Neural progenitor cell (in vitro differentiated cells): ENCODE results near the gene TNIK. TPM values are rescaled to one million over a fixed set of nuclear protein-coding genes. Genes with fewer than 3 reads are reported as not detected.

Source experiments
- DNase-seq: peaks from one replicate; pipeline ENCODE4 v3.0.0-alpha.2; 2016; ENCODE audit warnings: low spot score
- H2AFZ ChIP-seq: fragments of 200-600 bp; sonication (generic); replicated peaks from 2 replicates; pipeline ENCODE4 v1.6.1; 2016; ENCODE audit warnings: antibody characterized with exemption
- H3F3A ChIP-seq: fragments of 200-600 bp; sonication (generic); 2 replicates; pipeline ENCODE4 v1.6.1; 2016; ENCODE audit warnings: antibody characterized with exemption, low read depth
- H3K27ac ChIP-seq: fragments of 200-600 bp; sonication (generic); 2 replicates; pipeline ENCODE4 v1.5.1; 2016; ENCODE audit warnings: mild to moderate bottlenecking
- H3K27me3 ChIP-seq: fragments of 200-600 bp; sonication (generic); 2 replicates; pipeline ENCODE4 v1.6.1; 2016; ENCODE audit warnings: mild to moderate bottlenecking, moderate library complexity
- H3K36me3 ChIP-seq: fragments of 200-600 bp; sonication (generic); 2 replicates; pipeline ENCODE4 v1.5.1; 2016
- H3K4me1 ChIP-seq: fragments of 200-600 bp; sonication (generic); 2 replicates; pipeline ENCODE4 v1.6.1; 2016; ENCODE audit warnings: mixed run types
- H3K4me2 ChIP-seq: fragments of 200-600 bp; sonication (generic); 2 replicates; pipeline ENCODE4 v1.6.1; 2016
- H3K4me3 ChIP-seq: fragments of 200-600 bp; sonication (generic); 2 replicates; pipeline ENCODE4 v1.5.1; 2016
- H3K79me2 ChIP-seq: fragments of 200-600 bp; sonication (generic); 2 replicates; pipeline ENCODE4 v1.6.1; 2016; ENCODE audit warnings: low read depth
- H3K9ac ChIP-seq: fragments of 200-600 bp; sonication (generic); 2 replicates; pipeline ENCODE4 v1.6.1; 2016
- H3K9me3 ChIP-seq: fragments of 200-600 bp; sonication (generic); 2 replicates; pipeline ENCODE4 v1.5.1; 2016; ENCODE audit warnings: low read depth
- H4K20me1 ChIP-seq: fragments of 200-600 bp; sonication (generic); 2 replicates; pipeline ENCODE4 v1.6.1; 2016; ENCODE audit warnings: low read depth
- H3K27ac Mint-ChIP-seq: 3 replicates; pipeline ENCODE4 v1.8.0; 2021; ENCODE audit warnings: mixed read lengths
- H3K27me3 Mint-ChIP-seq: 2 replicates; pipeline ENCODE4 v1.8.0; 2022; ENCODE audit warnings: low read depth, mild to moderate bottlenecking, inconsistent platforms, moderate library complexity, mixed read lengths; ENCODE audit not compliant: insufficient read depth
- H3K36me3 Mint-ChIP-seq: 3 replicates; pipeline ENCODE4 v1.8.0; 2021; ENCODE audit warnings: mixed read lengths
- H3K4me1 Mint-ChIP-seq: 3 replicates; pipeline ENCODE4 v1.8.0; 2021; ENCODE audit warnings: mixed read lengths
- H3K4me3 Mint-ChIP-seq: 3 replicates; pipeline ENCODE4 v1.8.0; 2021; ENCODE audit warnings: mild to moderate bottlenecking, moderate library complexity, mixed read lengths
- H3K9me3 Mint-ChIP-seq: 3 replicates; pipeline ENCODE4 v1.8.0; 2020; ENCODE audit warnings: mixed read lengths
- CTCF ChIP-seq: fragments of 200-600 bp; sonication (generic); IDR thresholded peaks from 2 replicates; pipeline ENCODE4 v1.5.1; 2017; ENCODE audit warnings: antibody characterized with exemption, mild to moderate bottlenecking
- EZH2 ChIP-seq: fragments of 200-600 bp; sonication (generic); IDR thresholded peaks from 2 replicates; pipeline ENCODE4 v1.6.1; 2017; ENCODE audit warnings: antibody characterized with exemption, mild to moderate bottlenecking, moderate library complexity
- EZH2phosphoT487 ChIP-seq: fragments of 200-600 bp; sonication (generic); IDR thresholded peaks from 2 replicates; pipeline ENCODE4 v1.6.1; 2017; ENCODE audit warnings: antibody characterized with exemption
- total RNA-seq: library from RNA; depleted of rRNA; stranded (reverse); fragments of >200 nt; gene quantifications from 2 replicates; pipeline ENCODE4 v1.2.3, GENCODE V29; 2015; ENCODE audit warnings: low replicate concordance

Gene TNIK
- total RNA-seq, 1 donor from 2014 or later, result 3.0 TPM

GRCh38 chr3:171173736-171174135, 286.5 kb downstream of the TNIK start:
- Histone ChIP-seq H3K36me3 (no peaks in the 10 kb centered on the region), H3K27ac (no peak overlapping the region), H3K27me3 (no peaks in the 10 kb centered on the region), H2AFZ (peak overlapping the region; percentile 69), H3K9me3 (no peaks in the 10 kb centered on the region), H3F3A (no peaks in the 10 kb centered on the region), H3K4me2 (no peak overlapping the region), H3K9ac (no peak overlapping the region), H3K79me2 (no peaks in the 10 kb centered on the region), H3K4me3 (no peak overlapping the region), H4K20me1 (no peaks in the 10 kb centered on the region), H3K4me1 (peaks cover 21% of the 10 kb centered on the region)
- H3K9me3 Mint-ChIP-seq, result no peaks in the 10 kb centered on the region
- H3K4me1 Mint-ChIP-seq, result peaks cover 19% of the 10 kb centered on the region
- peak; percentile 35 for DNase-seq
- no peaks in the 10 kb centered on the region for H3K27me3 Mint-ChIP-seq
- no peak for TF ChIP-seq EZH2
- no peak for TF ChIP-seq EZH2phosphoT487
- no peak for TF ChIP-seq CTCF
- no peak overlapping the region for H3K4me3 Mint-ChIP-seq
- peaks cover 14% of the 10 kb centered on the region for H3K36me3 Mint-ChIP-seq
- H3K27ac Mint-ChIP-seq, result no peak overlapping the region

- H3K4me1 ChIP-seq, result peaks cover 21% of the 10 kb centered on the region
- H3K79me2 ChIP-seq, result no peaks in the 10 kb centered on the region
- no peak overlapping the region for H3K4me3 ChIP-seq
- peak; percentile 56 for TF ChIP-seq CTCF
- TF ChIP-seq EZH2, result no peak
- TF ChIP-seq EZH2phosphoT487, result no peak
- Mint-ChIP-seq H3K36me3 (peaks cover 19% of the 10 kb centered on the region), H3K27ac (no peak overlapping the region), H3K4me3 (no peak overlapping the region), H3K9me3 (no peaks in the 10 kb centered on the region), H3K27me3 (no peaks in the 10 kb centered on the region), H3K4me1 (peaks cover 18% of the 10 kb centered on the region)
- no peak overlapping the region for H3K4me2 ChIP-seq
- no peak overlapping the region for H2AFZ ChIP-seq
- H3K9me3 ChIP-seq, result no peaks in the 10 kb centered on the region
- H3K36me3 ChIP-seq, result no peaks in the 10 kb centered on the region
- no peak overlapping the region for H3K27ac ChIP-seq
- no peak for DNase-seq
- no peaks in the 10 kb centered on the region for H4K20me1 ChIP-seq
- no peak overlapping the region for H3K9ac ChIP-seq
- H3K27me3 ChIP-seq, result no peaks in the 10 kb centered on the region
- H3F3A ChIP-seq, result no peaks in the 10 kb centered on the region
These were observed 288.1 kb downstream of the TNIK start for GRCh38 chr3:171172070-171172469.

- Histone ChIP-seq H3K27ac (no peak overlapping the region), H4K20me1 (no peaks in the 10 kb centered on the region), H3K36me3 (no peaks in the 10 kb centered on the region), H3K27me3 (no peaks in the 10 kb centered on the region), H3K4me1 (peaks cover 11% of the 10 kb centered on the region), H3K4me3 (no peak overlapping the region), H3K4me2 (no peak overlapping the region), H3K9me3 (no peaks in the 10 kb centered on the region), H3K79me2 (no peaks in the 10 kb centered on the region), H2AFZ (no peak overlapping the region), H3K9ac (no peak overlapping the region), H3F3A (no peaks in the 10 kb centered on the region)
- TF ChIP-seq EZH2phosphoT487 (no peak), CTCF (no peak), EZH2 (no peak)
- no peaks in the 10 kb centered on the region for H3K27me3 Mint-ChIP-seq
- H3K4me3 Mint-ChIP-seq, result no peak overlapping the region
- DNase-seq, result no peak
- H3K36me3 Mint-ChIP-seq, result peaks cover 33% of the 10 kb centered on the region
- H3K27ac Mint-ChIP-seq, result no peak overlapping the region
- H3K9me3 Mint-ChIP-seq, result peaks cover 3% of the 10 kb centered on the region
- H3K4me1 Mint-ChIP-seq, result peaks cover 24% of the 10 kb centered on the region
These were observed 290.3 kb downstream of the TNIK start for GRCh38 chr3:171169866-171170265.
